Cardiac fibroblast (primary cell): ENCODE data around the gene KATNB1.

ENCODE experiments used
- DNase-seq, 2 donors: peaks; one replicate each; pipeline versions ENCODE4 v3.0.0 to v3.0.0-alpha.2; 2010; ENCODE audit warnings: low read depth in 2 of 2
- H3K4me3 ChIP-seq, 2 donors: replicated peaks in 1 of 2; 1 replicate in 1 of 2; 2 replicates in 1 of 2; pipeline ENCODE4 v1.5.1; 2011; ENCODE audit warnings: low read depth in 2 of 2, low read length in 2 of 2, mild to moderate bottlenecking in 2 of 2, moderate library complexity in 1 of 2
- CTCF ChIP-seq: IDR thresholded peaks from one replicate; pipeline ENCODE4 v1.5.1; 2011; ENCODE audit warnings: low read depth, mild to moderate bottlenecking, low read length, inconsistent platforms

Gene KATNB1

GRCh38 chr16:57755726-57756423 is 20.3 kb downstream of the KATNB1 start:
- no peak overlapping the region for H3K4me3 ChIP-seq
- no peak for DNase-seq
- TF ChIP-seq CTCF = no peak

- no peak for DNase-seq
- no peak overlapping the region for H3K4me3 ChIP-seq
- TF ChIP-seq CTCF = no peak
These were observed 21.1 kb downstream of the KATNB1 start for GRCh38 chr16:57756424-57757325.

GRCh38 chr16:57757326-57757786 is 21.8 kb downstream of the KATNB1 start:
- no peak overlapping the region for H3K4me3 ChIP-seq
- peak; percentile 98 for TF ChIP-seq CTCF
- peak; percentile 82 to 84 for DNase-seq

DNA sequence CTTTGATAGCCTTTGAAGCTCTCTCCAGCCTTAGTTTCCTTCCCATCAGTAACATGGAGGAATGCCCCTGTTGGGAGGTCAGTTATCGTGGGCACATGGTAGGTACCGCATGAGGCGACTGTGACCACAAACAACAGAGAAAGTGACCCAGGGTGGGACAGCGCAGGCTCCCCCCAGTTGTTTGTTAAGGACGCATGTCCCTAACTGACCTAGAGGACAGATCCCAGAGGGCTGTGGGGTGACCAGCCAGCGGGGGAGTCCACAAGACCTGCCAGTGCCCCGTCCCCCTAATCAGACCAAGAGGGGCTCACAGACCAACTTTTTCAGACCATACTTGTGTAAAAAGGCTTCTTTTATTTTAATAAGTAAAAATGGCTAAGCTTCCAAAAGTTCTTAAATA is 22.3 kb downstream of the KATNB1 start:
- TF ChIP-seq CTCF = no peak
- DNase-seq = no peak
- H3K4me3 ChIP-seq = no peak overlapping the region

DNA sequence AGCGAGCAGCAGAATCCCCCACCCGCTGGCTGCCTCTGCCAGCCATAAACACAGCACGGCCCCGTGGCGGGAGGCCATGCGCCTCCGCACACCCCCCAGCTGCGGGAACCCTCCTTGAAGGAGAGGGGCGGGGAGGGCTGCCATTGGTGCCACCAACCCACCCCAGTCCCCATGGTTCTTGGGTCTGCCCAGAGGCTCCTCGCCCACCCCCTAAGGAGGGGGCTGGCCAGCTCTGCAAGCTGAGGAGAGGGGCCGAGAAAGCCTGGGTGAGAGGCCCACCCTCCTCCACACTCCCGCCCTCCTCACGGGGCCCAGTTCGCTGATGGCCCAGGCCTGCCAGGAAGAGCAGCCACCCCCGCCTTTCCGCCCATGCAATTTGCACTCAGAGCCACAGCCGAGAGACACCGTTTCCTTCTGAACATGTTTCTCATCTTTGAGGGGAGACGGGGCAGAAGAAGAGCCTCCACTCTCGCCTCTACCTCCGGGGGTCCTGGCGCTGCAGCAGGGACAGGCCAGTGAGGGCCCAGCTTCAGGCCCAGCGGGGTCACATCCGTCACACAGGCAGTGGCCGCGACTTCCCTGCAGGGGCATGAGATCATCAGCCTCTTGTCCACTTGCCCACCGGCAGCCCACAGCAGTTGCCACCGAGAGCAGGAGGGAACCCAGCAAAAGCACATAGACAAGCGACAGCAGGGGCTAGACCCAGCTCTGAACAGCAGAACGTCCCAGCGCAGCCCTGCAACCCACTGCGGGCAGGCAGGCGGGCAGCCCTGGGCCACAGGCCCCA is 23.0 kb downstream of the KATNB1 start:
- H3K4me3 ChIP-seq = no peak overlapping the region
- no peak for TF ChIP-seq CTCF
- no peak for DNase-seq

DNA sequence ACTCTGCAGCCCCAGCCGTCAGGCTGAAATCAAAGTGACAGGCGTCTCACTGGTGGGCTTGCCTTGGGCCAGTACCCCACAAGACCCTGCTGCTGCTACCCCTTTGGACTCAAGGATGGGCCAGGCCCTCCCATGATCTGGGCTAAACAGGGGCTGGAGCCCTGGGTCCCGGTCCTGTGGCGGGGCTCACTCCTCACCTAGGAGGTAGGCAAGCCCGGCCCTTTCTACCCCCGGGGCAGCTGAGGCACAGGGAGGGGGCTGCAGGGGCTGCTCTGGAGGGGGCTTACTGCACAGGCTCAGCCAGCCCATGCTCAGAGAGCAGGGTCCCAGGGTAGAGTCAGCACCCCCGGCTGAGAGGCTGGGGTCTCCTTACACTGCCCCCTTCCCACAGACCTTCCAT is 23.6 kb downstream of the KATNB1 start:
- no peak for DNase-seq
- no peak overlapping the region for H3K4me3 ChIP-seq
- TF ChIP-seq CTCF = no peak
